Brain microvascular endothelial cell (primary cell): ENCODE measurements around the gene CNTNAP2.

Experiments
- DNase-seq: peaks from one replicate; pipeline ENCODE4 v3.0.0-alpha.2; 2020
- H3K27ac ChIP-seq: fragments of 250-450 bp; sonication (Bioruptor Pico); 2 replicates; pipeline ENCODE4 v1.5.1; 2020; ENCODE audit warnings: mild to moderate bottlenecking, moderate library complexity
- H3K27me3 ChIP-seq: fragments of 250-450 bp; sonication (Bioruptor Pico); replicated peaks from 2 replicates; pipeline ENCODE4 v1.5.1; 2020; ENCODE audit warnings: mild to moderate bottlenecking
- H3K36me3 ChIP-seq: fragments of 250-450 bp; sonication (Bioruptor Pico); replicated peaks from 2 replicates; pipeline ENCODE4 v1.5.1; 2020; ENCODE audit warnings: mild to moderate bottlenecking
- H3K4me3 ChIP-seq: 2 replicates; pipeline ENCODE4 v1.5.1; 2011; ENCODE audit warnings: low read depth, mild to moderate bottlenecking, control low read depth, low read length, moderate library complexity
- in situ Hi-C: cut with HindIII; loops from 2 replicates; pipeline ENCODE4 v1.10.0; 2017; ENCODE audit warnings: low sequenced_read_pairs, low pct_ligation_motif_present
- TF ChIP-seq, protein P1 (sequence below): IDR thresholded peaks from 2 replicates; pipeline ENCODE4 v1.5.1; 2011; ENCODE audit warnings: low read depth, mild to moderate bottlenecking, moderate library complexity, low read length, control low read depth, inconsistent platforms; ENCODE audit errors: missing control alignments

CNTNAP2 gene

DNA sequence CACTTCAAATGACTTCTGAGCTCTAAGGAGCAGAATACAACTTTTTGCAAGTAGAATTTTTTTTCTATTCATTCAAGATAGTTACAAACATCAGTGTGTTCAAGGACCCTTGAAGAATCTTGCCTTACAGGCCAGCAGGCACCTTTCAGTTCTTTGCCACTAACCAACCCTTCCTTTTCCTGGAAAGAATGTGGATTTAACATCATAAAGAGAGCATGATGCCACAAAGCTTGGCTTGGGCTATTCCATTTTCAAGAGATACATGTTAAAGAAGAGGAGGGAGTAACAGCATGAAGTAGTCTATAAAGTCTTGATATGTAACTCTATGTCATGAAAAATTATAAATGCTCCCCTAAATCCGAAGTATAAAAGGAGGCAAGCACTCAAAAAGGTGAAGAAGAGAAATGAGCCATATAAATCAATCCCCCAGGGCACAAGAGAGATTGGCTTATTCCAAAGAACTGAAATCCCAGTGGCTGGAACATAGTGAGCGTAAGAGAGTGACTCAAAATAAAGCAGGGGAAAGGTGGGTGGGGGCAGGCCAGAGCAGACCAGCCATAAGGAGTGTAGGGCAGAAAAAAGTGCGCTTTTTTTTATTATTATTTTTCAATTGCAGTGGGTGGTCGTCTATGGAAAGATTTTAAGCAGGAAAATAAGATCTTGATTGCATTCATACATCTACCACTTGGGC lies 1448.3 kb downstream of the CNTNAP2 start:
- Histone ChIP-seq H3K36me3 (no peaks in the 10 kb centered on the region), H3K27me3 (no peaks in the 10 kb centered on the region), H3K27ac (no peak overlapping the region), H3K4me3 (no peak overlapping the region)
- in situ Hi-C loops = no loop called here
- TF ChIP-seq, protein P1, sequence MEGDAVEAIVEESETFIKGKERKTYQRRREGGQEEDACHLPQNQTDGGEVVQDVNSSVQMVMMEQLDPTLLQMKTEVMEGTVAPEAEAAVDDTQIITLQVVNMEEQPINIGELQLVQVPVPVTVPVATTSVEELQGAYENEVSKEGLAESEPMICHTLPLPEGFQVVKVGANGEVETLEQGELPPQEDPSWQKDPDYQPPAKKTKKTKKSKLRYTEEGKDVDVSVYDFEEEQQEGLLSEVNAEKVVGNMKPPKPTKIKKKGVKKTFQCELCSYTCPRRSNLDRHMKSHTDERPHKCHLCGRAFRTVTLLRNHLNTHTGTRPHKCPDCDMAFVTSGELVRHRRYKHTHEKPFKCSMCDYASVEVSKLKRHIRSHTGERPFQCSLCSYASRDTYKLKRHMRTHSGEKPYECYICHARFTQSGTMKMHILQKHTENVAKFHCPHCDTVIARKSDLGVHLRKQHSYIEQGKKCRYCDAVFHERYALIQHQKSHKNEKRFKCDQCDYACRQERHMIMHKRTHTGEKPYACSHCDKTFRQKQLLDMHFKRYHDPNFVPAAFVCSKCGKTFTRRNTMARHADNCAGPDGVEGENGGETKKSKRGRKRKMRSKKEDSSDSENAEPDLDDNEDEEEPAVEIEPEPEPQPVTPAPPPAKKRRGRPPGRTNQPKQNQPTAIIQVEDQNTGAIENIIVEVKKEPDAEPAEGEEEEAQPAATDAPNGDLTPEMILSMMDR = no peak
- no peak for DNase-seq

DNA sequence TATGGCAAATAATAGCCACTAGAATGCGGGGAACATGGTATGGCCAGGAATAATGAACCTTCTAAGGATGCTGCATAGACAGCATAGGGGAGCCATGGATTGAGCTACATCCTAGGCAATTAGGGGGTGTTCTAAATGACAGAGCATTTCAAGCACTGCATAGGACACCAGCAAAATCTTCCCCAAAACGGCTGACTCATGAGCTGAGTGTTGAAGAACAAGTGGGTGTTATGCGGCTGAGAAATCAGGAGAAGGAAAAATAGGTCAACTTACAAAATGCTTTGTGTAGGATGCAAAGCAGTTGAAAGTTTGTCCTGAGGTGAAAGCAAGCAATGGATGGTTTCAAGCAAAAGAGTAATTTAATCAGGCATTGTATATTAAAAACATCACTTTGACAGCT lies 1450.4 kb downstream of the CNTNAP2 start:
- DNase-seq = no peak
- H3K4me3 ChIP-seq = no peak overlapping the region
- H3K36me3 ChIP-seq = no peaks in the 10 kb centered on the region
- H3K27ac ChIP-seq = no peak overlapping the region
- TF ChIP-seq, protein P1 = no peak
- in situ Hi-C loops = no loop called here
- no peaks in the 10 kb centered on the region for H3K27me3 ChIP-seq

DNA sequence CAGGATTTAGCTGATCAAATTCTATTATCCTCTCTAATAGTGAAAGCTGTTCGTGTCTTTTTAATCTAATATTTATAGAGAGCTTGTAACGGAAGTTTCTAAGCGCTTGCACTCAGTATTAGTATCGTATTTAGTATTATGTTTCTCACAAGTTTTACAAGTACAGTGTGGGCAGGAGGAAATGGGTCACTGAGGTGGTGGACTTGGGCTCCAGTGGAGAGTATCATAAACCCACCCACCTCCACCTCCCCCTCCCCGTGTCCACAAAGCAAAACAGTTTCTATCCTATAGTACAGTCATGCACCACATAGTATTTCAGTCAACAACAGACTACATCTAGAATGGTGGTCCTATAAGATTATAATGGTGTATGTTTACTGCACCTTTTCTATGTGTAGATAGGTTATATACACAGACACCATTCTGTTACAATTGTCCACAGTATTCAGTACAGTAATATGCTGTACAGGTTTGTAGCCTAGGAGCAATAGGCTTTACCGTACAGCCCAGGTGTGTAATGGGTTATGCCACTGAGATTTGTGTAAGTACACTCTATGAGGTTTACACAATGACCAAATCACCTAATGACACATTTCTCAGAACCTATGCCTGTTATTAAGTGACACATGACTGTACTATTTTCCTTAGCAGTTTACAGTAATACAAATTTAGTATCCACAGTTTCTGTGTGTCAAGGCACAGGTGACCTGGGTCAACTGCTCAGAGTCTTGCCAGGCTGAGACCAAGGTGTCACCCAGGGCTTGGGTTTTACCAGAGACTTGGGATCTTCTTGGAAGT lies 1452.7 kb downstream of the CNTNAP2 start:
- no peak overlapping the region for H3K4me3 ChIP-seq
- TF ChIP-seq, protein P1 = no peak
- H3K36me3 ChIP-seq = no peaks in the 10 kb centered on the region
- in situ Hi-C loops = no loop called here
- H3K27me3 ChIP-seq = no peaks in the 10 kb centered on the region
- no peak overlapping the region for H3K27ac ChIP-seq
- no peak for DNase-seq

DNA sequence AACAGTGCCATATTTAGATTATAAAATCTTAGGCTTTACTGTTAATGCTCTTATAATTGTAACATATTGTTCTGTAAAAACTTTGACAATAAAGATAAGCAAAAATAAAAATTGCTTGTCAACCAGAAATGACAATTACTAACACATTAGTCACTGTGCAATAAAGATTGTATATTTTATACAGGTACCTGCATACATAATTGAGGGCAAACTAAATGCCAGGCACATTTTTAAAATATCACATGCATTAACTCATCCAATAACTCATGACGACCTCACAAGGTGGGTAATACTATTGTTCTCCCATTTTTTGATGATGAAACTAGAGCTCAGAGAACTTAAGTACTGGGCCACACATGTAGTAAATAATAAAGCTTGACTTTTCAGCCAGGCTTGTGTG lies 1453.8 kb downstream of the CNTNAP2 start:
- Histone ChIP-seq H3K4me3 (no peak overlapping the region), H3K27ac (no peak overlapping the region), H3K36me3 (no peaks in the 10 kb centered on the region), H3K27me3 (no peaks in the 10 kb centered on the region)
- in situ Hi-C loops = no loop called here
- no peak for DNase-seq
- TF ChIP-seq, protein P1 = no peak

DNA sequence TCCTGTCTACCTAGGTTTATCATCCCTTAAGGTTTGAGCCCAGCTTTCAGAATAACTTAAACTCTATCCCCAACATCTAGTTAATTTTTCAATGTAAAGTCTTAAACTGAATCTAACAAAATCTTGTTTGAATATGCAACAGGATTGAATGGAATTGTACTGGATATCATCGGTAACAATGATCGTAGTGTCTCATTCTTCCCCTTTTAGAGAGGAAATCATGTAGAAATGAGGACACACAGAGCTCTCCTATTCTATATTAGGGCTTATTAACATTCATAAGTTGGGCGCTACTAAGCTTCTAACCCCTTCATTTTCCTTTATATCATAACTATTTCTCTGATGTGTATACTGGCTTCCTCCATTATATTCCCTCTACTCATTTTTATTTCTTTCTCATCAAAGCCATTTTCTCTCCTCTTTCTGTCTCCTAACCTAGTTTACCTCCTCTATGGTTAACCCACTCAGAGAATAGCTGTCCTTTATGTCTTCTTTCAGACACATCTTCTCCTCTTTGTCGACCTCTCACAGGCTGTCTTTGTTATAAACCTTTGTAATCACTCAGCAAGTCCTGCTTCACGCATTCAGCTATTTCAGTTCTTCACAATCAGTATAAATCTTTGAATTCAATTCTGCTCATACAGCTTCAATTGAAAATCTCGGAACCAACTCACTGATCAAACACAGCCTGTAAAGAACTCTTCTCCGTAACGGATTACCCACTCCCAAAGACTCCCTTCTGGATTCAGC lies 1455.0 kb downstream of the CNTNAP2 start:
- H3K27me3 ChIP-seq = no peaks in the 10 kb centered on the region
- no peak overlapping the region for H3K4me3 ChIP-seq
- DNase-seq = no peak
- in situ Hi-C loops = no loop called here
- H3K36me3 ChIP-seq = no peaks in the 10 kb centered on the region
- TF ChIP-seq, protein P1 = no peak
- H3K27ac ChIP-seq = no peak overlapping the region
